Thoracic aorta (tissue), 2 donors: Measurements from ENCODE around the gene ZDHHC22. TPM values are rescaled to one million over a fixed set of nuclear protein-coding genes. Genes with fewer than 3 reads are reported as not detected.

Source experiments
- ATAC-seq: fragments of 150-250 bp; one replicate; pipeline ENCODE4 v1.8.0; 2017; ENCODE audit warnings: low read depth; ENCODE audit not compliant: insufficient number of reproducible peaks, low FRiP score
- DNase-seq: peaks from one replicate; pipeline ENCODE4 v3.0.0-alpha.2; 2020; ENCODE audit warnings: low spot score
- H3K27ac ChIP-seq, 2 donors: fragments of 200-600 bp; sonication (generic); 1 replicate in 1 of 2; 2 replicates in 1 of 2; pipeline ENCODE4 v1.5.1; 2016; ENCODE audit warnings: mild to moderate bottlenecking in 2 of 2, moderate library complexity in 2 of 2
- H3K27me3 ChIP-seq: fragments of 200-600 bp; sonication (generic); replicated peaks from 2 replicates; pipeline ENCODE4 v1.6.0; 2016; ENCODE audit warnings: mild to moderate bottlenecking; ENCODE audit not compliant: insufficient read depth
- H3K36me3 ChIP-seq: fragments of 200-600 bp; sonication (generic); one replicate; pipeline ENCODE4 v1.5.1; 2016
- H3K4me1 ChIP-seq, 2 donors: fragments of 200-600 bp; sonication (generic); 1 replicate in 1 of 2; 2 replicates in 1 of 2; pipeline versions ENCODE4 v1.5.1 to v1.6.0; 2016; ENCODE audit warnings: low read depth in 2 of 2, mild to moderate bottlenecking in 1 of 2; ENCODE audit not compliant: control insufficient read depth in 1 of 2
- H3K4me3 ChIP-seq: fragments of 200-600 bp; sonication (generic); 2 replicates; pipeline ENCODE4 v1.5.1; 2016; ENCODE audit warnings: mild to moderate bottlenecking
- H3K9me3 ChIP-seq: fragments of 200-600 bp; sonication (generic); 2 replicates; pipeline ENCODE4 v1.5.1; 2016
- CTCF ChIP-seq: fragments of 200-600 bp; sonication (generic); IDR thresholded peaks from one replicate; pipeline ENCODE4 v1.5.1; 2019; ENCODE audit warnings: antibody characterized with exemption
- total RNA-seq, 2 donors: library from RNA; depleted of rRNA; stranded (reverse); fragments of >200 nt; gene quantifications; one replicate each; pipeline versions ENCODE4 v1.1.0 to v1.2.3, GENCODE V29; 2016

The ZDHHC22 gene
- total RNA-seq, 2 donors from 2014 or later, result not detected

GRCh38 chr14:77099425-77100167, 42.0 kb downstream of the ZDHHC22 start:
- peaks cover 44 to 64% of the 10 kb centered on the region in 2 donors for H3K4me1 ChIP-seq
- H3K4me3 ChIP-seq, result peak overlapping the region; percentile 96

GRCh38 chr14:77098529-77099353, 42.9 kb downstream of the ZDHHC22 start:
- Histone ChIP-seq H3K4me1 (peaks cover 36 to 56% of the 10 kb centered on the region in 2 donors), H3K4me3 (peak overlapping the region; percentile 96), H3K36me3 (no peaks in the 10 kb centered on the region), H3K27ac (peak overlapping the region; percentile 98), H3K27me3 (no peaks in the 10 kb centered on the region), H3K9me3 (no peaks in the 10 kb centered on the region)
- no peak for TF ChIP-seq CTCF
- DNase-seq (peak; percentile 63), ATAC-seq (peak; percentile 25)

More at GRCh38 chr14:77099425-77100167, 42.0 kb downstream of the ZDHHC22 start:
- peak overlapping the region; percentile 98 for H3K27ac ChIP-seq
- no peak for TF ChIP-seq CTCF
- DNase-seq (no peak), ATAC-seq (no peak)
- no peaks in the 10 kb centered on the region for H3K9me3 ChIP-seq
- no peaks in the 10 kb centered on the region for H3K27me3 ChIP-seq
- H3K36me3 ChIP-seq, result no peaks in the 10 kb centered on the region

- Histone ChIP-seq H3K4me1 (peaks cover 30 to 51% of the 10 kb centered on the region in 2 donors), H3K4me3 (peak within 1 kb of the TSS; percentile 96), H3K9me3 (no peaks in the 10 kb centered on the region), H3K36me3 (no peaks in the 10 kb centered on the region), H3K27me3 (no peaks in the 10 kb centered on the region), H3K27ac (peak within 1 kb of the TSS; percentile 98)
- no peak for TF ChIP-seq CTCF
- DNase-seq (peak; percentile 98), ATAC-seq (peak; percentile 94)
These were observed 43.7 kb downstream of the ZDHHC22 start, which contains the start of gene CIPC for GRCh38 chr14:77097700-77098528. CIPC (plus strand) TSS chr14:77098258; CDS start chr14:77105709, 7,451 bp downstream.

GRCh38 chr14:77097006-77097699, 44.4 kb downstream of the ZDHHC22 start:
- peak; percentile 26 for ATAC-seq
- no peak for DNase-seq
- Histone ChIP-seq H3K9me3 (no peaks in the 10 kb centered on the region), H3K27me3 (no peaks in the 10 kb centered on the region), H3K36me3 (no peaks in the 10 kb centered on the region), H3K27ac (peak overlapping the region; percentile 98), H3K4me3 (peak overlapping the region; percentile 96), H3K4me1 (peaks cover 26 to 43% of the 10 kb centered on the region in 2 donors)
- no peak for TF ChIP-seq CTCF
